HG03342 (cell line): ENCODE measurements around the gene LRRC47.

Experiments
- ATAC-seq: cut with Tn5 transposase; IDR thresholded peaks from one replicate; pipeline ENCODE4 v1.9.1; 2021; ENCODE audit warnings: mild to moderate bottlenecking, moderate library complexity; ENCODE audit not compliant: unreplicated experiment

Gene LRRC47

GRCh38 chr1:3787745-3788605 is 8.3 kb downstream of the LRRC47 start:
- ATAC-seq, result no peak

- ATAC-seq, result no peak
Observed at GRCh38 chr1:3787349-3787715, 9.0 kb downstream of the LRRC47 start.

- no peak for ATAC-seq
Observed at GRCh38 chr1:3786468-3787348, 9.6 kb downstream of the LRRC47 start.

DNA sequence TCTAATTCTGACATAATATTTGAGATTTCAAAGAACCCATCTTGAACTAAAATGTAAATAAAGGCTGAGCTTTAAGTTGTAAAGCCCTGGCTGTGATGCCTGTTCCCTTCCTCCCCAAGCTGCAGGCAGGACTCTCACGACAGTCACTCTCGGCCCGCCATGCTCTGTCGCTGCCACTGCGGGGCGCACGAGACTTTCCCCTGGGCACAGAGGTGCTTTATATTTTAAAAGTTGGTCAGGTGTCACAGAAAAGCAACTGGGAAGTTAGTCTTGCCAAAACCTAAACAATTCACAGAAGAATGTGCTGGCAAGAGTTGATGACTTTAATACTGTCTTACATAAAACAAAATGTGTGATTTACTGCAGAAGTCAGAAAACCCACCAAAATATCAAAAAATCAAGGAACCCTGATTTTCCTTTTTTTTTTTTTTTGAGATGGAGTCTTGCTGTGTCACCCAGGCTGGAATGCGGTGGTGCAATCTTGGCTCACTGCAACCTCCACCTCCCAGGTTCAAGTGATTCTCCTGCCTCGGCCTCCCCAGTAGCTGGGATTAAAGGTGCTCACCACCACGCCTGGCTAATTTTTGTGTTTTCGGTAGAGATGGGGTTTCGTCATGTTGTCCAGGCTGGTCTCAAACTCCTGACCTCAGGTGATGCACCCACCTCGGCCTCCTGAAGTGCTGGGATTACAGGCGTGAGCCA is 10.7 kb downstream of the LRRC47 start:
- no peak for ATAC-seq

DNA sequence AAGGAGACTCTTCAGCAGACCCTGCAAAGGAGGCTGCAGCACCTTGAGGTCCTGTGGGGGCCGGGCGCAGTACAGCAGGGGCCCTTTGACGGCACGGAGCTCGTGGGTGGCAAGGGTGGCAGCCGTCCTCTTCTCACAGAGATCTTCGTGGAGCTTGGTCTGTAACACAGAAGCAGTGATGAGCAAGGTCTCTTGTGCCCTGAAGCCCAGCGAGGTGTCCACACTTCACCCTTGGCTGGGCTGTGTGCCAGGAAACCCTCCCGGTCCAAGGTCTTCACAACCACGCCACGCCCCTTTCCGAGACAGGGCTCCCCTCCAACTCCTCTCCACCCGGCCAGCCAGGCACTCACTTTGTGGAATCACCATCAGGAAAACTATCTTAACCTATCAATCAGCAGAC is 11.3 kb downstream of the LRRC47 start:
- no peak for ATAC-seq

- no peak for ATAC-seq
Observed at GRCh38 chr1:3783651-3784474, 12.4 kb downstream of the LRRC47 start.

- ATAC-seq, result no peak
Observed at GRCh38 chr1:3780901-3781300, 15.4 kb downstream of the LRRC47 start.

DNA sequence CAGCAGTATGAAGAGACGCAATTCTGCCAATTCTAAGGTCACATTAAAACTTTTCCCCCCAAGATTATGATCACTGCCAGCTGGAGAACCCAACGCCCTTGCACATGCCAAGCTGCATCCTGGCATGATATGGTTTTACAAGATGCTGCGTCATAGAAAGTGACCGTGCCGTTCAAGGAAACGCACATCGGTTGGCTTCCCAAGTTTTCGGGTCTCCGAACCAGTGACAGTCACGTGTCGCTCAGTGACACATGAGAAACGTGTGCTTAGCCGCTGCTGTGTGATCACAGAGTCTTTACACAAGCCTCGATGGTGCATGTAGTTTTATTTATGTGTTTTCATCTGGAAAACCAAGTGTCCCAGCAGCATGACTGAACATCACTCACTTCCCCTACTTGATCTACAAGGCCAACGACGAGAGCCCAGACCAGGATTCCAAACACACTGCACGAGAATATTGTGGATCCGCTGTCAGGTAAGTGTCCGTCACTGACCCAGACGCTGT is 16.3 kb downstream of the LRRC47 start:
- ATAC-seq, result no peak

GRCh38 chr1:3779265-3779911 is 16.9 kb downstream of the LRRC47 start:
- no peak for ATAC-seq

DNA sequence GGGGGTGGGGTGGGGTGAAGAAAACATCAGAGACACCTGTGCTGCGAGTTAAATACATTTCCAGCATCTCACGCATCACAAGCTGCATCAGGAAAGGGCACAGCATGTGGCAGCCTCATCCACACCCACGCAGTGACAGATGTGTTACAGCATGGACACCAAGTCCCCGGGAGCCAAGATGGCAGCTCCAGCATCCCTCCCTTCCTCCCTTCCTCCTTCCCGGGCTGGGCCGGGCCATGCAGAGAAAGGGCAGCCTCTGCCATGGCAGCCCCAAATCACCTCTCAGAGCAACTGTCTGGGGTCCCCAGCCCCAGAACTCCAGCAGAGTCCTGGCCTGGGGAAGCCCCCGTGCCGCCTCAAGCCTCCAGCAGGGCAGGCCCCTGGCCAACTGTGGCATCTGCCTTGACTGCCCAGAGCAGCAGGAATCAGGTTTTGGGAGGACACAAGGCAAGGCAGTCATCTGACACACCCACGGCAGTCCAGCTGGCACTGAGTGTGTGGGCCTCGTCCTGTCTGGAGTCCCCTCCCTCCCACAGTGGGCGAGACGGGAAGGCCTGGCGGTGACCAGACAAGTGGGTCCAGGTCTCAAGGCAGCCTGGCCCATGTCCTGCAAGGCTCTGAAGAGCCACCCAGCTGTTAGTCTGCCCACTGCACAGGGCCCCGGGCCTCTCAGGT is 17.6 kb downstream of the LRRC47 start:
- ATAC-seq, result no peak

DNA sequence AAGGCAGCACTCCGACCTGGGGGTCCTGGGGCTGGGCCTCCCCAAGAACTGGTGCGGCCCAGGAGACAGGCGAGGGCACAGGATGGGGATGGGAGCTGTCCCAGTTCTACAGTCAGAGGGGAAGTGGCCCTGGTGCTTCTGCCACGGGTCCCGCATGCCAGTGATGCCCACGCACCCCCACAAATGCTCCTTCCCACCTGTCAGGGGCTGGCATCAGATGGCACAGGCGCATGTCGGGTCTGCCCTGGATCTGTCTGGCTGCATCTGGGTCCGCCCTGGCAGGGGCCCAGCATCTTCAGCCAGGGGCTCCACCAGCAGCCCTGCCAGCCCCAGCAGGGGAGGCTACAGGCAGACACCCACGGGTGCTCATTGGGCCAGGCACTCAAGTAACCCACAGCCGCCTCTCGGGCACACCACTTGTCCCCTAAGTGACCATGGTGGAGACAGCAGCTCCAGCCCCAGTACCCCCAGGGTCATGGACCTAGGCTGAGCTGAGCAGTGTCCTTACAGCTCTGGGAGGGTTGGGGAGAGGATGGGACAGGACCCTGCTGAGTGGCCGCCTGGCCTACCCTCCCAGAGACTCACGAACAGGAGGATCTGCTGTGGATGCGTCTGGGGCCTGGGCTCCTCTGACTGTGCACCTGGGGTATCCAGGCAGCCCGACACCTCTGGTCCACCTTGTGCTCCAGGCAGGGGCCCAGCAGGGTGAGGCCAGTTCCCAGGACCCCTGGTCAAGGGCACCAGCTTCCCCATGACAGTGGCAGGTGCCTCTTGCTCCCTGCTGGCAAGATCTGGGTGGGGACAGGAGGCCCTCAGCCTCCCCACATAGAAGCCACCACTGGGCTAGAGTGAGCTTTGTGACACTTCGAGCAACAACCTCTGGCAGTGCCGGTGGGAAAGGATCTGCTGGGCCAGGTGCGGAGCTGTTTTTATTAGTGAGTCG is 18.4 kb downstream of the LRRC47 start:
- no peak for ATAC-seq

DNA sequence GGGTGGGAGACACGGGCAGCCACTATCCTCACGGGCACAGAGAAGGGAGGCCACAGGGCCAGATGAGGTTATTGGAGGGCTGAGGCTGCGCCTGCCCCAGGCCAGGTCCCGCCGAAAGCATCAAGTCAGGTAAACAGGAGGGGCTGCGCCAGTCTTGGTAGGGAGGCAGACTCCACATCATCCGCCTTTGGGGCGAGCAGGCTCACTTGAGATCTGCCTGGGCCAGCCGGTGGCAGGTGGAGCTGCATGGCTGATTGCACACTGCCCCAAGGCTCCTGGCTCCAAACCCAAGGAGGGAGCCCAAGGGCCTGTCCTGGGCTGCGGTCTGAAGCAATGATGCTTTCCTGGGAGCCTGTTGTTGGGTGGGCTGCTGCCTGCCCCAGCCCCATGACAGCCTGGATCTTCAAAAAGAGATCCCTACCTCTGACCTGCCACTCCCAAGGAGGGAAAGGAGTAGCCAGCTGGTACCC is 19.2 kb downstream of the LRRC47 start:
- ATAC-seq, result no peak

DNA sequence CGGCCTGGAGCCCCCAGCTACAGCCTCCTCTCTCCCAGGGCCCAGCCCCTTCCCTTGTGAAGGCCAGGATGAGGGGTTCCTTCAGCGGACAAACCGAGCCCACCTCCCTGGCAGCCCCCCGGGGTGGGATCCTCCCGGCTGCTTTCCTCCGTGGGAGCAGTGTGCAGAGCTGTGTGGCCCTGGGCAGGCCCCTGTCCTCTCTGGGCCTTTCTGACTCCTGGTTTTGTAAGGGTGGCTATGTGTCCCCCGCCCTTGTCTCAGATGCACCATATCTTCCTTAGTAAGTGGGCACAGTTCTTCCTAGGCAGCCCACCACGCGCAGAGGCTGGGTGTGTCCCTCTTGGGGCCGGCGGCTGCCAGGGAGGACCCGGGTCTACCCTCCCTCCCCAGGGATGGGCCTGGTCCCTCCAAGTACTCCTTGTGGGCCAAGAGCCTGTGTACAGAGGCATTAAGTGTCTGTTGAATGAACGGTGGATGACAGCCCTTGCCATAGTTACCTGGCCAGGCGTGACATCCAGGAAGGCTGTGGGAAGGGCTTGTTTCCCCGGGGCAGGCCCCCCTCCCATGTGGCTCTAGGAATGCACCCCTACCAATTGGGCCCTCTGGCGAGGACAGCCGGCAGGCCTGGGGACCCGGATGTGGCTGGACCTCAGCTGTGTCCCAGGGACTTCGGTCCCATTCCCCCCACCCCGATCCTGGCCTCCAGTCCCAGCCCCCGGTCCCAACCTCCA is 19.9 kb downstream of the LRRC47 start:
- no peak for ATAC-seq

DNA sequence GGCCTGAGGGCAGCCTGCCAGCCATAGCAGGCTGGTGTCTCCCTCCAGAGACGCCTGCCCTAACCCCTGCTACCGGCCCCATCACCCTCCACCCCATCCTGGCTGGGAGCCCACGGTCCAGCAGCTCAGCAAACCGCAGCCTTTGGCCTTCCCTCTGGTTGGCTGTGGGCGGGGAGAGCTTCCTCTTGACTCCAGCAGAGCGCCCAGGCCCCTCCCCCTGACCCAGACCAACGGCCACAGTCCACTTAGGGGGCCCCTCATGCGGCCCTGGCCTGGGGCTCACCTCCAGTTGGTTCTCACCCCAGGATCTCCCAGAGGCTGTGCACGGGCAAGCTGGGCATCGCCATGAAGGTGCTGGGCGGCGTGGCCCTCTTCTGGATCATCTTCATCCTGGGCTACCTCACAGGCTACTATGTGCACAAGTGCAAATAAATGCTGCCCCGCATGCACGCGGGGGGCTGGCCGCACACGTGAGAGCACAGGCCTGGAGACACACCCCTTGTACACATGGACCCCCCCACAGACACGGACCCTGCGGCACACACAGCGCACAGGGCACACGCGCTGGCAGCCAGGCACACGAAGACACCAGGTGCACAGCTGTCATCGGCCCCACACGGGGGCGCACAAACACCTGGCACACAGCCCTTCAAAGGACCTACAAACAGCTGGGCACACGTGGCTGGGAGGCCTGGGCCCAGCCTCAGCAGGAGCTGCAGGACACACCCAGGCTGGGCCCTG is 20.6 kb downstream of the LRRC47 start:
- ATAC-seq, result no peak

- no peak for ATAC-seq
Observed at GRCh38 chr1:3774946-3775489, 21.3 kb downstream of the LRRC47 start.

DNA sequence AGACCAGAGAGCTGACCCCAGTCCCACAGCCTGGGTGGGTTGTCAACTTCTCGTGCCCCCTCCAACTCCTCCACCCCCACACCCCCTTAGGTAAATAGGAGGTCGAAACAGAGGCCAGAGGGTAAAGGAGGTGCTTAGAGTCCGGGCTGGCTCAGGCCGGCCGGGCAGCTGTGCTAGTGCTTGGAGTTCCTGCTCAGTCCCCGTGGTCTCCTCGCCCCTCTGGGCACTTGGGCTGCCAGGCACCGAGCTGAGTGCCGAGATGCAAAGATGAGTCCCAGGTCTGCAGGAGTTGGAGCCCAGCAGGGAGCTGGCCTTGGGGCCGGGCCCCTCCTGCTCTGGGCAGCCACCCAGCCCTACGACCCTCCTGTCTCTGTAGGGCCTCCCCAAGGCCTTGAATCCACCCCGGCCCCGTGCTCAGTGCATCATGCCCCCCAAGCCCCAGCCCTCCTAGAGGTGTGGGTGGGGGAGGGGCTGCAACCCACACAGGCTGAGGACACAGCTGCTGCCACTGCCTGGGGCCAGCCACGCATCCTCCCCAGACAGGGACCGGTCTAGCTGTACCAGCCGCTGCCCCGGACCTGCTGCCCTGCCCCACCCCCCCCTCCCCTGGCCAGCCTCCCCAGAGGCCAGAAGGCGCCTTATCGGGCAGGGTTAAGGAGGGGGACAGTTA is 21.9 kb downstream of the LRRC47 start:
- ATAC-seq, result no peak
